ENCODE results near the gene NKAIN4. TPM values are rescaled to one million over a fixed set of nuclear protein-coding genes. Genes with fewer than 3 reads are reported as not detected.

The NKAIN4 gene
- total RNA-seq, result under 1 TPM in 1 of 4 donors, not detected in 3; 0.79 TPM

DNA sequence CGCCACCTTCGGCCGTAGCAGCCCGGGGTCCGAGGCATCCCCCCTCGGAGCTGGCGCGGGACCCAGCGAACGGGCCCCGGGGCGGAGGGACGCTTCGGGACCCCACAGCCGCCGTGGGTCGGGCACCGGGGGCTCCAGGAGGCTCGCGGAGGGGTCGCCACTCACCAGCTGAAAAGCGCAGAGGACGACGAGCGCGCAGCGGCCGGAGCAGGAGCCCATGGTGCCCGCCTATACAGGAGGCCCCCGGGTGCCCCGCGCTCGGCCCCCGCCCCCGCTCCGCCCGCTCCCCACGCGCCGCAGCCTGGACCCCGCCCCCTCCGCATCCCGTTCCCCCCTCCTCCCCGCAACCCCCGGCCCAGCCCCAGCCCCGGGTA, at the start of gene NKAIN4:
Gene NKAIN4, minus strand, starts transcription at position 232 of the 374 bp plus-strand sequence. Its CDS starts 13 bp downstream, at position 219.
- H3K27me3 ChIP-seq, result peaks cover 63% of the 10 kb centered on the region

DNA sequence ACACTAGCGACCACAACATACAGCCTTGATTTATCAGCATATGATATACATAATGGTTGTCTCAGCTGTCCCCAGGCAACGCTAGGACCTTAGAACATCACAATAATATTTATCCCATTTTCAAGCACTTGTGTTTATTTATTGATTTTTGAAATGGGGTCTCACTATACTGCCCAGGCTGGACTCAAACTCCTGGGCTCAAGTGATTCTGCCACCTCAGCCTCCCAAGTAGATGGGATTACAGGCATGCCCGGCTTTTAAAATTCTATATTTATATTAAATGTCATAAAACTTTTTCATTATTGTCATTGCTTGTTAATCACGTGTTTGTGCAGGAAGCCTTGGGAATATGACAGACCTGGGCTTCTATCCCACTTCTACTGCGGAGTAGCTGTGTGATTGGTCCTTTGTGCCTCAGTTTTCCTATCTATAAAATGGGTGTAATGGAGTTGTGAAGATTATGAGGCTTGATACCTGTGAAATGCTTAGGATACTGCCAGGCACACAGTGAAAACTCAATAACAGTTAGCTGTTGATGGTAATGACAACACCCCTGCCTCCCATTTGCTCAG, 48.9 kb upstream of the NKAIN4 start:
- in situ Hi-C loops (cut with MboI; ENCODE audit: low pct_ligation_motif_present in 1 of 4, low pct_unique_long_range_greater_than_20kb in 1 of 4, low sequenced_read_pairs in 3 of 4), result no loop called here
- intact Hi-C loops (cut with DNase I; ENCODE audit: low total_unique reads), result no loop called here
- Histone ChIP-seq H3K4me1 (no peaks in the 10 kb centered on the region), H3K36me3 (no peaks in the 10 kb centered on the region), H3K27ac (no peak overlapping the region), H3K4me3 (no peak overlapping the region), H3K27me3 (peaks cover 71% of the 10 kb centered on the region), H3K9me3 (no peaks in the 10 kb centered on the region)
- no peak for DNase-seq
- TF ChIP-seq POLR2AphosphoS5 (IDR thresholded peaks at IDR 0.05), result no peak
- TF ChIP-seq CTCF (IDR thresholded peaks at IDR 0.05), result no peak
- no peak for TF ChIP-seq POLR2A (IDR thresholded peaks at IDR 0.05)
- no peak for TF ChIP-seq EP300 (IDR thresholded peaks at IDR 0.05; ENCODE audit: low read depth)
- WGBS, 2 donors (ENCODE audit: low coverage in 1 of 2), result 48 to 52% methylated on average over 5 of the region's 5 CpGs

More for the DNA sequence above, at the start of gene NKAIN4:
- Histone ChIP-seq H3K4me1 (peaks cover 0 to 16% (median 10%) of the 10 kb centered on the region in 4 donors), H3K27ac (no peak within 1 kb of the TSS), H3K9me3 (no peaks in the 10 kb centered on the region), H3K36me3 (no peaks in the 10 kb centered on the region), H3K4me3 (peak within 1 kb of the TSS in 3 of 4 donors; percentile 12 to 39 (median 14))
- WGBS, 2 donors (ENCODE audit: low coverage in 1 of 2), result 12% methylated on average over 24 of the region's 46 CpGs; no CpG with 5 or more reads in 1 of the 2 donors
- no peak for DNase-seq
- intact Hi-C loops (cut with DNase I; ENCODE audit: low total_unique reads) (no loop called here), in situ Hi-C loops (cut with MboI; ENCODE audit: low pct_ligation_motif_present in 1 of 4, low pct_unique_long_range_greater_than_20kb in 1 of 4, low sequenced_read_pairs in 3 of 4) (no loop called here)
- no peak for TF ChIP-seq POLR2A (IDR thresholded peaks at IDR 0.05)
- no peak for TF ChIP-seq CTCF (IDR thresholded peaks at IDR 0.05)
- no peak for TF ChIP-seq POLR2AphosphoS5 (IDR thresholded peaks at IDR 0.05)
- no peak for TF ChIP-seq EP300 (IDR thresholded peaks at IDR 0.05; ENCODE audit: low read depth)

- no peak for DNase-seq
- Histone ChIP-seq H3K36me3 (no peaks in the 10 kb centered on the region), H3K27me3 (peaks cover 73% of the 10 kb centered on the region), H3K27ac (no peak overlapping the region), H3K4me3 (no peak overlapping the region), H3K9me3 (no peaks in the 10 kb centered on the region), H3K4me1 (no peaks in the 10 kb centered on the region)
- TF ChIP-seq EP300 (IDR thresholded peaks at IDR 0.05; ENCODE audit: low read depth) (no peak), POLR2A (IDR thresholded peaks at IDR 0.05) (no peak), CTCF (IDR thresholded peaks at IDR 0.05) (no peak), POLR2AphosphoS5 (IDR thresholded peaks at IDR 0.05) (no peak)
- 95 to 100% methylated on average over 1 of the region's 1 CpG for WGBS, 2 donors (ENCODE audit: low coverage in 1 of 2)
- intact Hi-C loops (cut with DNase I; ENCODE audit: low total_unique reads), result no loop called here
- in situ Hi-C loops (cut with MboI; ENCODE audit: low pct_ligation_motif_present in 1 of 4, low pct_unique_long_range_greater_than_20kb in 1 of 4, low sequenced_read_pairs in 3 of 4), result no loop called here
These were observed 47.4 kb upstream of the NKAIN4 start for GRCh38 chr20:63301671-63302070.

DNA sequence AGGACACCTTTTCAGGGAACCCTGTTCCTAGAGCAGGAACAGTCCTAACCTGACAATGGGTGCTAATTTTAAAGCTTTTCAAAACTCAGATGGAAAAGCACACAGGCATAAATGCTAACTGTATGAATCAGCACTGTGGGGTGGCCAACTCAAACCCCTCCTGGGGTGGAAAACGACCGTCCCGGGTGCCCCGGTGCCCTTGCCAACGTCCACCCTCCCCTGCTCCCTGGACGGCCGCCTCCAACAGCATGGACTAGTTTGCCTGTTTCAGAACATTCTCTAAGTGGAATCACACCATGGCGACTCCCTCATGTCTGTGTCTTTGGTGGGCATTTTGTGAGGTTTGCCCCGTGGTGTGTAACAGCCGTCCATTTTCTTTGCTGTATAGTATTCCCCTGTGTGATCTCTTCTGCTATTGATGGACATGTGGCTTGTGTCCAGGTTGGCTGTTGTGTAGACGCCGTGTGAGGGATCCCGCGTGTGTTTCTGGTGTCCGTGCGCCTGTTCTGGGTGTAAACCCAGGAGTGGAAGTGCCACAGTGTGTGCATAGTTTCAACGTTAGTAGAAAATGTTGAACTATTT, 44.6 kb upstream of the NKAIN4 start:
- DNase-seq, result no peak
- H3K27me3 ChIP-seq, result peaks cover 79% of the 10 kb centered on the region
- H3K27ac ChIP-seq, result no peak overlapping the region
- 86% methylated on average over 17 of the region's 17 CpGs; no CpG with 5 or more reads in 1 of the 2 donors for WGBS, 2 donors (ENCODE audit: low coverage in 1 of 2)
- H3K4me1 ChIP-seq, result no peaks in the 10 kb centered on the region
- in situ Hi-C loops (cut with MboI; ENCODE audit: low pct_ligation_motif_present in 1 of 4, low pct_unique_long_range_greater_than_20kb in 1 of 4, low sequenced_read_pairs in 3 of 4) (no loop called here), intact Hi-C loops (cut with DNase I; ENCODE audit: low total_unique reads) (no loop called here)
- TF ChIP-seq EP300 (IDR thresholded peaks at IDR 0.05; ENCODE audit: low read depth) (no peak), POLR2A (IDR thresholded peaks at IDR 0.05) (no peak), POLR2AphosphoS5 (IDR thresholded peaks at IDR 0.05) (no peak), CTCF (IDR thresholded peaks at IDR 0.05) (no peak)
- H3K4me3 ChIP-seq, result no peak overlapping the region
- no peaks in the 10 kb centered on the region for H3K9me3 ChIP-seq
- no peaks in the 10 kb centered on the region for H3K36me3 ChIP-seq

Measured in transverse colon (tissue), 4 donors.